Mammary epithelial cell (primary cell): ENCODE measurements around the gene COG7.

Source experiments
- EZH2 ChIP-seq: IDR thresholded peaks from 2 replicates; pipeline ENCODE4 v1.6.1; 2012; ENCODE audit warnings: low read length, inconsistent platforms, borderline replicate concordance
- TF ChIP-seq, protein P1 (sequence below), 2 donors: IDR thresholded peaks in 1 of 2; conservative IDR thresholded peaks in 1 of 2; 2 replicates each; pipeline ENCODE4 v1.5.1; 2011 to 2012; ENCODE audit warnings: inconsistent platforms in 2 of 2, low read length in 2 of 2, mild to moderate bottlenecking in 2 of 2, control low read depth in 1 of 2, low read depth in 1 of 2; ENCODE audit not compliant: insufficient read depth in 1 of 2; ENCODE audit errors: extremely low read depth in 1 of 2

DNA sequence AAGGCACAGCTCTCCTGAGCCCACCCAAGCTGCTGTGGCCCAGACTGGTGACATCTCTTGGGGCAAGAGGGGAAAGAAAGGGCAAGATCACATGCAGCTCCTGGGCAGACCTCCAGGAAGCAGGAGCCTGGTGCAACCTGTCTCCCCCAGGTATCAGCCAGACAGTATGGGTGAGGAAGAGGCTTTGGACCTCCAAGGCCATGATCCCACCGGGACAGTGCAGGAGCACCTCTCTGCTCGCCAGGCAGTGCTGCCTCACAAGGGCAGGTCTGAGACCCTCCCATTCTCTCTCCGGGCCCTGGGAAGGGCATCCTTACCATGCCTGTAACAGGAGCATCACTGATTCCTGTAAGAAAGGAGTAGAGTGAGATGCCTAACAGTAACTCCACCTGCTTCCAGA lies 25.6 kb upstream of the COG7 start:
- TF ChIP-seq, protein P1, sequence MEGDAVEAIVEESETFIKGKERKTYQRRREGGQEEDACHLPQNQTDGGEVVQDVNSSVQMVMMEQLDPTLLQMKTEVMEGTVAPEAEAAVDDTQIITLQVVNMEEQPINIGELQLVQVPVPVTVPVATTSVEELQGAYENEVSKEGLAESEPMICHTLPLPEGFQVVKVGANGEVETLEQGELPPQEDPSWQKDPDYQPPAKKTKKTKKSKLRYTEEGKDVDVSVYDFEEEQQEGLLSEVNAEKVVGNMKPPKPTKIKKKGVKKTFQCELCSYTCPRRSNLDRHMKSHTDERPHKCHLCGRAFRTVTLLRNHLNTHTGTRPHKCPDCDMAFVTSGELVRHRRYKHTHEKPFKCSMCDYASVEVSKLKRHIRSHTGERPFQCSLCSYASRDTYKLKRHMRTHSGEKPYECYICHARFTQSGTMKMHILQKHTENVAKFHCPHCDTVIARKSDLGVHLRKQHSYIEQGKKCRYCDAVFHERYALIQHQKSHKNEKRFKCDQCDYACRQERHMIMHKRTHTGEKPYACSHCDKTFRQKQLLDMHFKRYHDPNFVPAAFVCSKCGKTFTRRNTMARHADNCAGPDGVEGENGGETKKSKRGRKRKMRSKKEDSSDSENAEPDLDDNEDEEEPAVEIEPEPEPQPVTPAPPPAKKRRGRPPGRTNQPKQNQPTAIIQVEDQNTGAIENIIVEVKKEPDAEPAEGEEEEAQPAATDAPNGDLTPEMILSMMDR (conservative IDR thresholded peaks at IDR 0.05 in 1 of 2, IDR thresholded peaks at IDR 0.05 in 1 of 2; ENCODE audit: extremely low read depth in 1 of 2, insufficient read depth in 1 of 2, low read depth in 1 of 2, low read length in 2 of 2): no peak
- no peak for TF ChIP-seq EZH2
